Measurements from ENCODE around the gene TMBIM6. TPM values are rescaled to one million over a fixed set of nuclear protein-coding genes. Genes with fewer than 3 reads are reported as not detected.

Gene TMBIM6
- polyA plus RNA-seq, 2 of the 4 experiments (the other 2 are of a cell fraction) = 331 to 1,255 TPM

GRCh38 chr12:49792181-49792970 lies 51.0 kb downstream of the TMBIM6 start:
- H3K9me3 ChIP-seq = peaks cover 2% of the 10 kb centered on the region; the same call in 1 of the 3 replicates
- no peak overlapping the region for H3K4me2 ChIP-seq
- no peak for FAIRE-seq
- ChIA-PET CTCF (interaction anchor here (0.6 to 1.3 kb wide), 4 partner anchors 9 to 442 kb away, joined by 3 to 4 read pairs (median 4); no protein-coding TSS in a partner anchor), POLR2A (no interaction called here)
- 88% methylated on average over 12 of the region's 20 CpGs for WGBS (ENCODE audit: missing lambda C conversion rate)
- no peak overlapping the region for H3K4me3 ChIP-seq
- DNase-seq (ENCODE audit: low read depth in 1 of 2, low spot score in 1 of 2) = no peak
- no peak overlapping the region for H3K27ac ChIP-seq
- ATAC-seq = no peak
- TF ChIP-seq FOXS1 (CRISPR knock-in tag; IDR thresholded peaks at IDR 0.05) (no peak), BHLHE40 (IDR thresholded peaks at IDR 0.05; ENCODE audit: low read depth, low read length) (no peak), POLR2A (IDR thresholded peaks at IDR 0.05; ENCODE audit: low read length) (no peak), POLR2AphosphoS2 (conservative IDR thresholded peaks at IDR 0.05; ENCODE audit: low read length) (no peak), MAZ (IDR thresholded peaks at IDR 0.05; ENCODE audit: borderline replicate concordance, low read depth, low read length) (no peak), PHF8 (IDR thresholded peaks at IDR 0.05; ENCODE audit: borderline replicate concordance, low read depth) (no peak), KDM1A (IDR thresholded peaks at IDR 0.05; ENCODE audit: low read depth) (no peak), NR3C1 (IDR thresholded peaks at IDR 0.05) (no peak), HDAC2 (IDR thresholded peaks at IDR 0.05) (no peak), ZFP36 (IDR thresholded peaks at IDR 0.05; ENCODE audit: borderline replicate concordance, partially characterized antibody) (no peak), E2F6 (IDR thresholded peaks at IDR 0.05; ENCODE audit: borderline replicate concordance, low read depth) (no peak), RCOR1 (IDR thresholded peaks at IDR 0.05; ENCODE audit: low read depth, low read length) (no peak), ATOH8 (CRISPR knock-in tag; IDR thresholded peaks at IDR 0.05; ENCODE audit: low read depth) (no peak), CHD2 (IDR thresholded peaks at IDR 0.05; ENCODE audit: low read length, partially characterized antibody) (no peak), HEYL (CRISPR knock-in tag; IDR thresholded peaks at IDR 0.05) (no peak), ESRRA (IDR thresholded peaks at IDR 0.05; ENCODE audit: borderline replicate concordance, low read length) (no peak), NPAS2 (CRISPR knock-in tag; IDR thresholded peaks at IDR 0.05; ENCODE audit: borderline replicate concordance) (no peak), MYC (IDR thresholded peaks at IDR 0.05; ENCODE audit: borderline replicate concordance, low read length) (no peak), JUN (IDR thresholded peaks at IDR 0.05) (no peak)
- no peaks in the 10 kb centered on the region for H3K4me1 ChIP-seq

- Histone ChIP-seq H3K4me2 (no peak overlapping the region), H3K4me3 (no peak overlapping the region), H3K27ac (no peak overlapping the region), H3K9me3 (no peaks in the 10 kb centered on the region), H3K4me1 (no peaks in the 10 kb centered on the region)
- no peak for DNase-seq (ENCODE audit: low read depth in 1 of 2, low spot score in 1 of 2)
- ChIA-PET CTCF (interaction anchor here (0.6 to 1.7 kb wide), 3 partner anchors 15 to 441 kb away, joined by 3 to 7 read pairs (median 3); no protein-coding TSS in a partner anchor), POLR2A (no interaction called here)
- TF ChIP-seq ZSCAN20 (CRISPR knock-in tag; IDR thresholded peaks at IDR 0.05) (no peak), CTCF (IDR thresholded peaks at IDR 0.05) (no peak), TP53 (CRISPR knock-in tag; IDR thresholded peaks at IDR 0.05) (no peak), ELK1 (IDR thresholded peaks at IDR 0.05; ENCODE audit: low read depth, low read length) (no peak), RAD21 (conservative IDR thresholded peaks at IDR 0.05 in 1 of 2, IDR thresholded peaks at IDR 0.05 in 1 of 2) (no peak), EP300 (IDR thresholded peaks at IDR 0.05) (no peak), MAX (IDR thresholded peaks at IDR 0.05) (no peak), REST (IDR thresholded peaks at IDR 0.05) (no peak), SREBF2 (IDR thresholded peaks at IDR 0.05) (no peak), POLR2AphosphoS2 (conservative IDR thresholded peaks at IDR 0.05; ENCODE audit: low read length) (no peak), NPAS2 (CRISPR knock-in tag; IDR thresholded peaks at IDR 0.05; ENCODE audit: borderline replicate concordance) (no peak)
- FAIRE-seq = no peak
- WGBS (ENCODE audit: missing lambda C conversion rate) = 80% methylated on average over 9 of the region's 11 CpGs
- no peak; a peak in 1 of 6 replicates for ATAC-seq
Measured at GRCh38 chr12:49792976-49793580, 51.7 kb downstream of the TMBIM6 start.

All from A549 (cell line).